ENCODE results near the gene RIMOC1.

Gene RIMOC1

DNA sequence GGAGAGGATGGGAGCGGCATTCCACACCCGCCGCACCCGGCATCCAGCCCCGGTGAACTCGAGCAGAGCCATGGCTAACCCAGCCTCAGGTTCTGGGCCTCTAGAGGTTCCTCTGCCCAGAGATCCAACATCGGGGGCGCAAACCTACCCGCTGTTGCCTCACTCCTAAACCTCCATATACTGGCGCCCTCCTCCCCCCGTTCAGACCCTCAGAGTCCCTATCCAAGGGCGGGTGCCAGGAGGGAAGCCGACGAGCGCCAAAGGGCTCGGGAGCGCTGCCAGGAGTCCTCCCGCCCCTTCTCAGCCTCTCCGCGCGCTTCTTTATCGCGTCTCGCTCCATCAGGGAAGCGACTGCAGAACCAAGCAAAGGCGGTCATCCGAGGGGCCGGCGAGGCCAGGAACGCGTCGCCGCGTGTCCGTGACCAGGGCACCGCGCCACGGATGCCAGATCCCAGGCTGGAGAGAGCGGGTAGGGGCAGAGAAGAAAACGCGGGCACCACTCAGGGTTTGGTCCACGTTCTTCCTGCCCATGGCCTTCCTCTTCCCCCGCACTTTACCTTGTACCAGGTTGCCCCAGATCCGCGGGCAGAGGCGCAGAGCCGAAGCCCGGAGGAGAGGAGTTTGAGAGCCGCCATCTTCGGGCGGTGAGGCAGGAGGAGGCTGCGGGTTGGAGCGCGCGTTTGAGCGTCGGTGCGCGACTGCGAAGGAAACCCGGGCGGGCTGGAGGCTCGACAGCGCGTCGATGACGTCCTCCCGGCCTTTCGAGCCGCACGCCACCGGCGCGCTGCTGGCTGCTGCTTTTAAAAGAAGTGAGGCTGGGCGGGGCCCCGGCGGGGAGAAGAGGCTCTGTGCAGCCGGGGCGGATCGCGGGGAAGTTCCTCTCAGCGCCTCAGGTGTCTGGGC is 34.2 kb upstream of the RIMOC1 start, which contains the start of gene OXCT1 (continued):
- no peak for TF ChIP-seq ZNF157 (tag by site-specific recombination; IDR thresholded peaks at IDR 0.05)
- TF ChIP-seq, protein P1, sequence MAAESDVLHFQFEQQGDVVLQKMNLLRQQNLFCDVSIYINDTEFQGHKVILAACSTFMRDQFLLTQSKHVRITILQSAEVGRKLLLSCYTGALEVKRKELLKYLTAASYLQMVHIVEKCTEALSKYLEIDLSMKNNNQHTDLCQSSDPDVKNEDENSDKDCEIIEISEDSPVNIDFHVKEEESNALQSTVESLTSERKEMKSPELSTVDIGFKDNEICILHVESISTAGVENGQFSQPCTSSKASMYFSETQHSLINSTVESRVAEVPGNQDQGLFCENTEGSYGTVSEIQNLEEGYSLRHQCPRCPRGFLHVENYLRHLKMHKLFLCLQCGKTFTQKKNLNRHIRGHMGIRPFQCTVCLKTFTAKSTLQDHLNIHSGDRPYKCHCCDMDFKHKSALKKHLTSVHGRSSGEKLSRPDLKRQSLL (tag by site-specific recombination; IDR thresholded peaks at IDR 0.05): 0 out of 2 replicates have a peak, but pooled peaks have one; percentile 2
- TF ChIP-seq, protein P2, sequence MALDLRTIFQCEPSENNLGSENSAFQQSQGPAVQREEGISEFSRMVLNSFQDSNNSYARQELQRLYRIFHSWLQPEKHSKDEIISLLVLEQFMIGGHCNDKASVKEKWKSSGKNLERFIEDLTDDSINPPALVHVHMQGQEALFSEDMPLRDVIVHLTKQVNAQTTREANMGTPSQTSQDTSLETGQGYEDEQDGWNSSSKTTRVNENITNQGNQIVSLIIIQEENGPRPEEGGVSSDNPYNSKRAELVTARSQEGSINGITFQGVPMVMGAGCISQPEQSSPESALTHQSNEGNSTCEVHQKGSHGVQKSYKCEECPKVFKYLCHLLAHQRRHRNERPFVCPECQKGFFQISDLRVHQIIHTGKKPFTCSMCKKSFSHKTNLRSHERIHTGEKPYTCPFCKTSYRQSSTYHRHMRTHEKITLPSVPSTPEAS (tag by site-specific recombination; IDR thresholded peaks at IDR 0.05): no peak
- TF ChIP-seq, protein P3, sequence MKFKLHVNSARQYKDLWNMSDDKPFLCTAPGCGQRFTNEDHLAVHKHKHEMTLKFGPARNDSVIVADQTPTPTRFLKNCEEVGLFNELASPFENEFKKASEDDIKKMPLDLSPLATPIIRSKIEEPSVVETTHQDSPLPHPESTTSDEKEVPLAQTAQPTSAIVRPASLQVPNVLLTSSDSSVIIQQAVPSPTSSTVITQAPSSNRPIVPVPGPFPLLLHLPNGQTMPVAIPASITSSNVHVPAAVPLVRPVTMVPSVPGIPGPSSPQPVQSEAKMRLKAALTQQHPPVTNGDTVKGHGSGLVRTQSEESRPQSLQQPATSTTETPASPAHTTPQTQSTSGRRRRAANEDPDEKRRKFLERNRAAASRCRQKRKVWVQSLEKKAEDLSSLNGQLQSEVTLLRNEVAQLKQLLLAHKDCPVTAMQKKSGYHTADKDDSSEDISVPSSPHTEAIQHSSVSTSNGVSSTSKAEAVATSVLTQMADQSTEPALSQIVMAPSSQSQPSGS (tag by site-specific recombination; IDR thresholded peaks at IDR 0.05; ENCODE audit: low read depth): peak; percentile 64; the same call in 1 of the 2 replicates
- TF ChIP-seq HOXD13 (CRISPR knock-in tag; IDR thresholded peaks at IDR 0.05; ENCODE audit: borderline replicate concordance): no peak
- TF ChIP-seq ZBTB21 (tag by site-specific recombination; IDR thresholded peaks at IDR 0.05): peak; percentile 85
- TF ChIP-seq ZNF324 (tag by site-specific recombination; IDR thresholded peaks at IDR 0.05): no peak
- TF ChIP-seq, protein P4, sequence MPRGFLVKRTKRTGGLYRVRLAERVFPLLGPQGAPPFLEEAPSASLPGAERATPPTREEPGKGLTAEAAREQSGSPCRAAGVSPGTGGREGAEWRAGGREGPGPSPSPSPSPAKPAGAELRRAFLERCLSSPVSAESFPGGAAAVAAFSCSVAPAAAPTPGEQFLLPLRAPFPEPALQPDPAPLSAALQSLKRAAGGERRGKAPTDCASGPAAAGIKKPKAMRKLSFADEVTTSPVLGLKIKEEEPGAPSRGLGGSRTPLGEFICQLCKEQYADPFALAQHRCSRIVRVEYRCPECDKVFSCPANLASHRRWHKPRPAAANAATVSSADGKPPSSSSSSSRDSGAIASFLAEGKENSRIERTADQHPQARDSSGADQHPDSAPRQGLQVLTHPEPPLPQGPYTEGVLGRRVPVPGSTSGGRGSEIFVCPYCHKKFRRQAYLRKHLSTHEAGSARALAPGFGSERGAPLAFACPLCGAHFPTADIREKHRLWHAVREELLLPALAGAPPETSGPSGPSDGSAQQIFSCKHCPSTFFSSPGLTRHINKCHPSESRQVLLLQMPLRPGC (tag by site-specific recombination; IDR thresholded peaks at IDR 0.05): no peak; the same call in 1 of the 2 replicates
- peak; percentile 48; the same call in 1 of the 2 replicates for TF ChIP-seq ZIC2 (tag by site-specific recombination; IDR thresholded peaks at IDR 0.05)
- TF ChIP-seq ZNF391 (tag by site-specific recombination; IDR thresholded peaks at IDR 0.05; ENCODE audit: borderline replicate concordance, low read depth): peak; percentile 17; the same call in 1 of the 2 replicates
- TF ChIP-seq ZBTB48 (tag by site-specific recombination; IDR thresholded peaks at IDR 0.05): no peak; the same call in 1 of the 2 replicates
- TF ChIP-seq, protein P5, sequence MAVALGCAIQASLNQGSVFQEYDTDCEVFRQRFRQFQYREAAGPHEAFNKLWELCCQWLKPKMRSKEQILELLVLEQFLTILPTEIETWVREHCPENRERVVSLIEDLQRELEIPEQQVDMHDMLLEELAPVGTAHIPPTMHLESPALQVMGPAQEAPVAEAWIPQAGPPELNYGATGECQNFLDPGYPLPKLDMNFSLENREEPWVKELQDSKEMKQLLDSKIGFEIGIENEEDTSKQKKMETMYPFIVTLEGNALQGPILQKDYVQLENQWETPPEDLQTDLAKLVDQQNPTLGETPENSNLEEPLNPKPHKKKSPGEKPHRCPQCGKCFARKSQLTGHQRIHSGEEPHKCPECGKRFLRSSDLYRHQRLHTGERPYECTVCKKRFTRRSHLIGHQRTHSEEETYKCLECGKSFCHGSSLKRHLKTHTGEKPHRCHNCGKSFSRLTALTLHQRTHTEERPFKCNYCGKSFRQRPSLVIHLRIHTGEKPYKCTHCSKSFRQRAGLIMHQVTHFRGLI (tag by site-specific recombination; IDR thresholded peaks at IDR 0.05): no peak
- TF ChIP-seq ZSCAN16 (tag by site-specific recombination; IDR thresholded peaks at IDR 0.05): 0 out of 2 replicates have a peak, but pooled peaks have one; percentile 26
- TF ChIP-seq MYNN (tag by site-specific recombination; IDR thresholded peaks at IDR 0.05; ENCODE audit: borderline replicate concordance): no peak
- TF ChIP-seq, protein P6, sequence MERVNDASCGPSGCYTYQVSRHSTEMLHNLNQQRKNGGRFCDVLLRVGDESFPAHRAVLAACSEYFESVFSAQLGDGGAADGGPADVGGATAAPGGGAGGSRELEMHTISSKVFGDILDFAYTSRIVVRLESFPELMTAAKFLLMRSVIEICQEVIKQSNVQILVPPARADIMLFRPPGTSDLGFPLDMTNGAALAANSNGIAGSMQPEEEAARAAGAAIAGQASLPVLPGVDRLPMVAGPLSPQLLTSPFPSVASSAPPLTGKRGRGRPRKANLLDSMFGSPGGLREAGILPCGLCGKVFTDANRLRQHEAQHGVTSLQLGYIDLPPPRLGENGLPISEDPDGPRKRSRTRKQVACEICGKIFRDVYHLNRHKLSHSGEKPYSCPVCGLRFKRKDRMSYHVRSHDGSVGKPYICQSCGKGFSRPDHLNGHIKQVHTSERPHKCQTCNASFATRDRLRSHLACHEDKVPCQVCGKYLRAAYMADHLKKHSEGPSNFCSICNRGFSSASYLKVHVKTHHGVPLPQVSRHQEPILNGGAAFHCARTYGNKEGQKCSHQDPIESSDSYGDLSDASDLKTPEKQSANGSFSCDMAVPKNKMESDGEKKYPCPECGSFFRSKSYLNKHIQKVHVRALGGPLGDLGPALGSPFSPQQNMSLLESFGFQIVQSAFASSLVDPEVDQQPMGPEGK (tag by site-specific recombination; IDR thresholded peaks at IDR 0.05): peak; percentile 68
- TF ChIP-seq GLIS1 (tag by site-specific recombination; IDR thresholded peaks at IDR 0.05): no peak; the same call in 1 of the 2 replicates
- peak; percentile 15; the same call in 1 of the 2 replicates for TF ChIP-seq MEIS1 (CRISPR knock-in tag; IDR thresholded peaks at IDR 0.05; ENCODE audit: borderline replicate concordance)
- TF ChIP-seq, protein P7, sequence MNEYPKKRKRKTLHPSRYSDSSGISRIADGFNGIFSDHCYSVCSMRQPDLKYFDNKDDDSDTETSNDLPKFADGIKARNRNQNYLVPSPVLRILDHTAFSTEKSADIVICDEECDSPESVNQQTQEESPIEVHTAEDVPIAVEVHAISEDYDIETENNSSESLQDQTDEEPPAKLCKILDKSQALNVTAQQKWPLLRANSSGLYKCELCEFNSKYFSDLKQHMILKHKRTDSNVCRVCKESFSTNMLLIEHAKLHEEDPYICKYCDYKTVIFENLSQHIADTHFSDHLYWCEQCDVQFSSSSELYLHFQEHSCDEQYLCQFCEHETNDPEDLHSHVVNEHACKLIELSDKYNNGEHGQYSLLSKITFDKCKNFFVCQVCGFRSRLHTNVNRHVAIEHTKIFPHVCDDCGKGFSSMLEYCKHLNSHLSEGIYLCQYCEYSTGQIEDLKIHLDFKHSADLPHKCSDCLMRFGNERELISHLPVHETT (tag by site-specific recombination; IDR thresholded peaks at IDR 0.05): no peak
- TF ChIP-seq ZNF202 (tag by site-specific recombination; IDR thresholded peaks at IDR 0.05; ENCODE audit: borderline replicate concordance): no peak
- TF ChIP-seq, protein P8, sequence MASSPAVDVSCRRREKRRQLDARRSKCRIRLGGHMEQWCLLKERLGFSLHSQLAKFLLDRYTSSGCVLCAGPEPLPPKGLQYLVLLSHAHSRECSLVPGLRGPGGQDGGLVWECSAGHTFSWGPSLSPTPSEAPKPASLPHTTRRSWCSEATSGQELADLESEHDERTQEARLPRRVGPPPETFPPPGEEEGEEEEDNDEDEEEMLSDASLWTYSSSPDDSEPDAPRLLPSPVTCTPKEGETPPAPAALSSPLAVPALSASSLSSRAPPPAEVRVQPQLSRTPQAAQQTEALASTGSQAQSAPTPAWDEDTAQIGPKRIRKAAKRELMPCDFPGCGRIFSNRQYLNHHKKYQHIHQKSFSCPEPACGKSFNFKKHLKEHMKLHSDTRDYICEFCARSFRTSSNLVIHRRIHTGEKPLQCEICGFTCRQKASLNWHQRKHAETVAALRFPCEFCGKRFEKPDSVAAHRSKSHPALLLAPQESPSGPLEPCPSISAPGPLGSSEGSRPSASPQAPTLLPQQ (tag by site-specific recombination; IDR thresholded peaks at IDR 0.05): peak; percentile 44
- no peak for TF ChIP-seq ZNF664 (tag by site-specific recombination; IDR thresholded peaks at IDR 0.05)
- no peak for TF ChIP-seq ZNF302 (tag by site-specific recombination; IDR thresholded peaks at IDR 0.05; ENCODE audit: low read depth)
- peak; percentile 49 for TF ChIP-seq ZXDB (tag by site-specific recombination; IDR thresholded peaks at IDR 0.05)
- TF ChIP-seq ZFP37 (tag by site-specific recombination; IDR thresholded peaks at IDR 0.05): peak; percentile 96
- TF ChIP-seq ZNF416 (tag by site-specific recombination; IDR thresholded peaks at IDR 0.05): no peak
- no peak for TF ChIP-seq ZNF530 (tag by site-specific recombination; IDR thresholded peaks at IDR 0.05; ENCODE audit: low read depth)
